ENCODE data around the gene WWOX. TPM values are rescaled to one million over a fixed set of nuclear protein-coding genes. Genes with fewer than 3 reads are reported as not detected.

Gene WWOX
- total and polyA plus RNA-seq, 2 of the 4 experiments (the other 2 are of a cell fraction): 2.7 to 5.4 TPM

DNA sequence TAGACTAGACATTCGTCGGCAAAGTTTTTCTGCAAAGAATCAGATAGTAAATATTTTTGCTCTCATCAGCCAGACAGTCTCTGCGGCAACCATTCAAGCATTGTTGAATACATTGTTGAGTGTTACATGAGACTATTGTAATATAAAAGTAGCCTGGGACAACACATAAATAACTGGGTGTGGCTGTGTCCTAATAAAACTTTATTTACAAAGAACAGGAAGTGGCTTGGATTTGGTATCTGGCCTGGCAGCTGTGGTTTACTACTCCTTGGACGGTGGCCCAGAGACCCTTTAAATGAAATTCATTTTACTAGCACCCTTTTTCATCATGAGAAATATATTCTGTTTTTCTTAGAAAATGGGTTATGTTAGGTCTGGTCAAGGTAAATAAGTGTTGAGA is 297.2 kb downstream of the WWOX start:
- H3K4ac ChIP-seq (ENCODE audit: low read depth, low read length): no peak overlapping the region
- no peak overlapping the region for H3K27ac ChIP-seq (ENCODE audit: insufficient read depth, low read length)
- no peak overlapping the region for H2BK20ac ChIP-seq (ENCODE audit: low read depth, low read length)
- no peak overlapping the region for H2AFZ ChIP-seq (replicated peaks; ENCODE audit: low read length, poor library complexity)
- H3K56ac ChIP-seq (ENCODE audit: extremely low read depth, insufficient read depth, low read length): no peak overlapping the region
- POLR2A ChIA-PET (ENCODE audit: unreplicated experiment): no interaction called here
- no peaks in the 10 kb centered on the region for H3K36me3 ChIP-seq (ENCODE audit: control insufficient read depth, insufficient read depth, low read length)
- ATAC-seq (ENCODE audit: low read depth): no peak
- H2AK9ac ChIP-seq (replicated peaks; ENCODE audit: low read depth, low read length, poor library complexity): no peak overlapping the region
- no peak overlapping the region for H4K8ac ChIP-seq (ENCODE audit: low read depth in 2 of 2, low read length in 2 of 2)
- H3K4me3 ChIP-seq (ENCODE audit: insufficient read depth, low read depth, low read length): no peak overlapping the region
- H2BK15ac ChIP-seq (ENCODE audit: low read depth, low read length): no peak overlapping the region
- intact Hi-C loops (cut with micrococcal nuclease): no loop called here
- no peak overlapping the region for H2AK5ac ChIP-seq (ENCODE audit: low read depth, low read length)
- BruUV-seq (replicated peaks): no TSS peak
- H3K79me1 ChIP-seq (ENCODE audit: low read depth in 1 of 2, low read length in 2 of 2): no peaks in the 10 kb centered on the region
- no peak overlapping the region for H3K4me2 ChIP-seq (ENCODE audit: low read depth, low read length)
- no peak overlapping the region for H3K23ac ChIP-seq (ENCODE audit: low read depth, low read length)
- no peak for DNase-seq
- no peaks in the 10 kb centered on the region for H3K4me1 ChIP-seq (ENCODE audit: control insufficient read depth, insufficient read depth, low read length)
- H3K9me1 ChIP-seq (ENCODE audit: insufficient read depth, low read length): no peaks in the 10 kb centered on the region
- H4K20me1 ChIP-seq (ENCODE audit: insufficient read depth, low read length): no peaks in the 10 kb centered on the region
- H3K18ac ChIP-seq (ENCODE audit: low read depth, low read length): no peak overlapping the region
- H2BK5ac ChIP-seq (ENCODE audit: low read depth, low read length, poor library complexity, severe bottlenecking): no peak overlapping the region
- no CpG with 5 or more reads among the region's 4 CpGs for WGBS, 2 experiments (ENCODE audit: extremely low coverage in 2 of 2, insufficient read length in 1 of 2)
- TF ChIP-seq RFX5 (IDR thresholded peaks at IDR 0.05; ENCODE audit: low read depth, low read length) (no peak), RAD21 (IDR thresholded peaks at IDR 0.05; ENCODE audit: low read length) (no peak), MAZ (IDR thresholded peaks at IDR 0.05; ENCODE audit: borderline replicate concordance, low read depth, low read length) (no peak), RCOR1 (IDR thresholded peaks at IDR 0.05; ENCODE audit: insufficient replicate concordance, low read length) (no peak), BHLHE40 (IDR thresholded peaks at IDR 0.05; ENCODE audit: low read depth, low read length) (no peak), NFE2L2 (IDR thresholded peaks at IDR 0.05; ENCODE audit: low read depth, low read length) (no peak), POLR2A (IDR thresholded peaks at IDR 0.05; ENCODE audit: low read depth, low read length) (no peak), CHD1 (IDR thresholded peaks at IDR 0.05; ENCODE audit: low read depth, low read length) (no peak), FOS (IDR thresholded peaks at IDR 0.05; ENCODE audit: low read depth, low read length) (no peak), SMC3 (IDR thresholded peaks at IDR 0.05; ENCODE audit: low read depth, low read length) (no peak)
- TF ChIP-seq, protein P1, sequence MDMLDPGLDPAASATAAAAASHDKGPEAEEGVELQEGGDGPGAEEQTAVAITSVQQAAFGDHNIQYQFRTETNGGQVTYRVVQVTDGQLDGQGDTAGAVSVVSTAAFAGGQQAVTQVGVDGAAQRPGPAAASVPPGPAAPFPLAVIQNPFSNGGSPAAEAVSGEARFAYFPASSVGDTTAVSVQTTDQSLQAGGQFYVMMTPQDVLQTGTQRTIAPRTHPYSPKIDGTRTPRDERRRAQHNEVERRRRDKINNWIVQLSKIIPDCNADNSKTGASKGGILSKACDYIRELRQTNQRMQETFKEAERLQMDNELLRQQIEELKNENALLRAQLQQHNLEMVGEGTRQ (IDR thresholded peaks at IDR 0.05; ENCODE audit: low read depth, low read length): no peak
- TF ChIP-seq, protein P2, sequence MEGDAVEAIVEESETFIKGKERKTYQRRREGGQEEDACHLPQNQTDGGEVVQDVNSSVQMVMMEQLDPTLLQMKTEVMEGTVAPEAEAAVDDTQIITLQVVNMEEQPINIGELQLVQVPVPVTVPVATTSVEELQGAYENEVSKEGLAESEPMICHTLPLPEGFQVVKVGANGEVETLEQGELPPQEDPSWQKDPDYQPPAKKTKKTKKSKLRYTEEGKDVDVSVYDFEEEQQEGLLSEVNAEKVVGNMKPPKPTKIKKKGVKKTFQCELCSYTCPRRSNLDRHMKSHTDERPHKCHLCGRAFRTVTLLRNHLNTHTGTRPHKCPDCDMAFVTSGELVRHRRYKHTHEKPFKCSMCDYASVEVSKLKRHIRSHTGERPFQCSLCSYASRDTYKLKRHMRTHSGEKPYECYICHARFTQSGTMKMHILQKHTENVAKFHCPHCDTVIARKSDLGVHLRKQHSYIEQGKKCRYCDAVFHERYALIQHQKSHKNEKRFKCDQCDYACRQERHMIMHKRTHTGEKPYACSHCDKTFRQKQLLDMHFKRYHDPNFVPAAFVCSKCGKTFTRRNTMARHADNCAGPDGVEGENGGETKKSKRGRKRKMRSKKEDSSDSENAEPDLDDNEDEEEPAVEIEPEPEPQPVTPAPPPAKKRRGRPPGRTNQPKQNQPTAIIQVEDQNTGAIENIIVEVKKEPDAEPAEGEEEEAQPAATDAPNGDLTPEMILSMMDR (conservative IDR thresholded peaks at IDR 0.05; ENCODE audit: low read depth, low read length): no peak
- TF ChIP-seq, protein P3, sequence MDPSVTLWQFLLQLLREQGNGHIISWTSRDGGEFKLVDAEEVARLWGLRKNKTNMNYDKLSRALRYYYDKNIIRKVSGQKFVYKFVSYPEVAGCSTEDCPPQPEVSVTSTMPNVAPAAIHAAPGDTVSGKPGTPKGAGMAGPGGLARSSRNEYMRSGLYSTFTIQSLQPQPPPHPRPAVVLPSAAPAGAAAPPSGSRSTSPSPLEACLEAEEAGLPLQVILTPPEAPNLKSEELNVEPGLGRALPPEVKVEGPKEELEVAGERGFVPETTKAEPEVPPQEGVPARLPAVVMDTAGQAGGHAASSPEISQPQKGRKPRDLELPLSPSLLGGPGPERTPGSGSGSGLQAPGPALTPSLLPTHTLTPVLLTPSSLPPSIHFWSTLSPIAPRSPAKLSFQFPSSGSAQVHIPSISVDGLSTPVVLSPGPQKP (IDR thresholded peaks at IDR 0.05; ENCODE audit: borderline replicate concordance, low read depth, low read length): no peak
- in situ Hi-C loops (cut with MboI; ENCODE audit: low sequenced_read_pairs): no loop called here
- H4K91ac ChIP-seq (ENCODE audit: insufficient read depth, low read depth, low read length): no peak overlapping the region
- H2BK120ac ChIP-seq (ENCODE audit: low read depth, low read length): no peak overlapping the region
- CTCF ChIA-PET: no interaction called here
- no peak overlapping the region for H3K14ac ChIP-seq (replicated peaks; ENCODE audit: low read depth, low read length)
- H4K5ac ChIP-seq (ENCODE audit: low read depth, low read length): no peak overlapping the region
- no peak overlapping the region for H3K9ac ChIP-seq (ENCODE audit: low read depth, low read length)
- peaks cover 24% of the 10 kb centered on the region for H3K9me3 ChIP-seq (ENCODE audit: control insufficient read depth, insufficient read depth, low read length)
- no peaks in the 10 kb centered on the region for H3K27me3 ChIP-seq (ENCODE audit: control insufficient read depth, insufficient read depth, low read length)
- dilution Hi-C loops (cut with HindIII; ENCODE audit: low sequenced_read_pairs, unreplicated experiment): no loop called here
